MCF 10A (cell line): ENCODE results near the gene HLA-DQB1. TPM values are rescaled to one million over a fixed set of nuclear protein-coding genes. Genes with fewer than 3 reads are reported as not detected.

Experiments
- BruUV-seq: library from RNA; stranded (reverse); fragments of 400-500 nt; replicated peaks from 2 replicates; lab custom pipeline; 2021; lab: Mats Ljungman, UMichigan
- CTCF ChIA-PET: fragments of 300-600 bp; sonication (Branson Sonifier 250); formaldehyde crosslinking; extraction: SDS; loops from one replicate; lab custom pipeline; 2021; ENCODE audit warnings: antibody characterized with exemption, inconsistent platforms; lab: Yijun Ruan, JAX
- POLR2A ChIA-PET: fragments of 300-600, 350-650 bp; sonication (Branson Sonifier 250); formaldehyde crosslinking; extraction: SDS; loops from one replicate; lab custom pipeline; 2020; ENCODE audit warnings: antibody characterized with exemption, inconsistent platforms; lab: Yijun Ruan, JAX
- DNase-seq: peaks from one replicate; pipeline ENCODE4 v3.0.0-alpha.2; 2018; ENCODE audit not compliant: unreplicated experiment
- H3K27ac Mint-ChIP-seq: one replicate; pipeline ENCODE4 v1.8.0; 2022; ENCODE audit warnings: mild to moderate bottlenecking, low read depth, mixed read lengths; ENCODE audit not compliant: unreplicated experiment
- H3K27me3 Mint-ChIP-seq: one replicate; pipeline ENCODE4 v1.8.0; 2022; ENCODE audit warnings: mixed read lengths; ENCODE audit not compliant: insufficient read depth, unreplicated experiment
- H3K36me3 Mint-ChIP-seq: one replicate; pipeline ENCODE4 v1.8.0; 2022; ENCODE audit warnings: mild to moderate bottlenecking, moderate library complexity, mixed read lengths; ENCODE audit not compliant: insufficient read depth, unreplicated experiment
- H3K4me1 Mint-ChIP-seq: one replicate; pipeline ENCODE4 v1.8.0; 2022; ENCODE audit warnings: mixed read lengths; ENCODE audit not compliant: insufficient read depth, unreplicated experiment
- H3K4me3 Mint-ChIP-seq: one replicate; pipeline ENCODE4 v1.8.0; 2022; ENCODE audit warnings: mild to moderate bottlenecking, moderate library complexity, mixed read lengths; ENCODE audit not compliant: unreplicated experiment
- H3K9me3 Mint-ChIP-seq: one replicate; pipeline ENCODE4 v1.8.0; 2022; ENCODE audit warnings: mixed read lengths; ENCODE audit not compliant: unreplicated experiment
- intact Hi-C: fragments of 100-400 bp; cut with micrococcal nuclease; formaldehyde crosslinking; loops from 2 replicates; pipeline ENCODE4 v1.14.1; 2022
- total RNA-seq: library from RNA; stranded (reverse); gene quantifications from 2 replicates; pipeline ENCODE4 v1.2.3, GENCODE V29; 2022
- TF ChIP-seq, protein P1 (sequence below): fragments of 200-600 bp; IDR thresholded peaks from one replicate; pipeline ENCODE4 v1.8.0; 2022; ENCODE audit warnings: antibody characterized with exemption, mild to moderate bottlenecking; ENCODE audit not compliant: unreplicated experiment

The HLA-DQB1 gene
- total RNA-seq, 1 experiment from 2014 or later = not detected

- Mint-ChIP-seq H3K36me3 (no peaks in the 10 kb centered on the region), H3K4me1 (peaks cover 7% of the 10 kb centered on the region), H3K9me3 (no peaks in the 10 kb centered on the region), H3K27ac (no peak overlapping the region), H3K27me3 (peaks cover 12% of the 10 kb centered on the region), H3K4me3 (no peak overlapping the region)
- BruUV-seq = no TSS peak
- TF ChIP-seq, protein P1, sequence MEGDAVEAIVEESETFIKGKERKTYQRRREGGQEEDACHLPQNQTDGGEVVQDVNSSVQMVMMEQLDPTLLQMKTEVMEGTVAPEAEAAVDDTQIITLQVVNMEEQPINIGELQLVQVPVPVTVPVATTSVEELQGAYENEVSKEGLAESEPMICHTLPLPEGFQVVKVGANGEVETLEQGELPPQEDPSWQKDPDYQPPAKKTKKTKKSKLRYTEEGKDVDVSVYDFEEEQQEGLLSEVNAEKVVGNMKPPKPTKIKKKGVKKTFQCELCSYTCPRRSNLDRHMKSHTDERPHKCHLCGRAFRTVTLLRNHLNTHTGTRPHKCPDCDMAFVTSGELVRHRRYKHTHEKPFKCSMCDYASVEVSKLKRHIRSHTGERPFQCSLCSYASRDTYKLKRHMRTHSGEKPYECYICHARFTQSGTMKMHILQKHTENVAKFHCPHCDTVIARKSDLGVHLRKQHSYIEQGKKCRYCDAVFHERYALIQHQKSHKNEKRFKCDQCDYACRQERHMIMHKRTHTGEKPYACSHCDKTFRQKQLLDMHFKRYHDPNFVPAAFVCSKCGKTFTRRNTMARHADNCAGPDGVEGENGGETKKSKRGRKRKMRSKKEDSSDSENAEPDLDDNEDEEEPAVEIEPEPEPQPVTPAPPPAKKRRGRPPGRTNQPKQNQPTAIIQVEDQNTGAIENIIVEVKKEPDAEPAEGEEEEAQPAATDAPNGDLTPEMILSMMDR = no peak
- peak; percentile 37 for DNase-seq
- intact Hi-C loops = loop anchor here (1.0 to 10.0 kb wide), 3 partner anchors 62 to 190 kb away; no protein-coding TSS in a partner anchor
- CTCF ChIA-PET = no interaction called here
- POLR2A ChIA-PET = no interaction called here
These were observed 43.7 kb downstream of the HLA-DQB1 start for GRCh38 chr6:32622545-32623401.

DNA sequence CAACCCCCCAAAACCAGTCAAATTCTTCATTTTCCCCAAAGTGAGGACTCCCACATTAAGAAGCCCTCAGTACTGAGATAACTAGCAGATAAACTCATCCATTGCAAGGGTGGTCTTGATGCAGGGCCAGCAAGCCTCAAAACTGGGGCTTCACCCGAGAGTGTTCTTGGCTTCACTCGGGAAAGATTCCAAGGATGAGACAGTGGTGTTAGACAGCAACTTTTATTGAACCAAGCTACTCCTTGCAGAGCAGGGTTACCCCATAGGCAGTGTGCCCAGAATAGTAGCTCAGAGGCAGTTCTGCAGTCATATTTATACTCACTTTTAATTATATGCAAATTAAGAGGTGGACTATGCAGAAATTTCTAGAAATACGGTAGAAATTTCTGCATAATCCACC is 45.1 kb downstream of the HLA-DQB1 start:
- no peak overlapping the region for H3K4me3 Mint-ChIP-seq
- no peak overlapping the region for H3K27ac Mint-ChIP-seq
- ChIA-PET POLR2A (no interaction called here), CTCF (no interaction called here)
- peaks cover 6% of the 10 kb centered on the region for H3K36me3 Mint-ChIP-seq
- TF ChIP-seq, protein P1 = no peak
- H3K27me3 Mint-ChIP-seq = peaks cover 22% of the 10 kb centered on the region
- DNase-seq = no peak
- no TSS peak for BruUV-seq
- peaks cover 7% of the 10 kb centered on the region for H3K4me1 Mint-ChIP-seq
- no peaks in the 10 kb centered on the region for H3K9me3 Mint-ChIP-seq
- intact Hi-C loops = loop anchor here (5.0 to 10.0 kb wide), 2 partner anchors 63 to 189 kb away; no protein-coding TSS in a partner anchor

DNA sequence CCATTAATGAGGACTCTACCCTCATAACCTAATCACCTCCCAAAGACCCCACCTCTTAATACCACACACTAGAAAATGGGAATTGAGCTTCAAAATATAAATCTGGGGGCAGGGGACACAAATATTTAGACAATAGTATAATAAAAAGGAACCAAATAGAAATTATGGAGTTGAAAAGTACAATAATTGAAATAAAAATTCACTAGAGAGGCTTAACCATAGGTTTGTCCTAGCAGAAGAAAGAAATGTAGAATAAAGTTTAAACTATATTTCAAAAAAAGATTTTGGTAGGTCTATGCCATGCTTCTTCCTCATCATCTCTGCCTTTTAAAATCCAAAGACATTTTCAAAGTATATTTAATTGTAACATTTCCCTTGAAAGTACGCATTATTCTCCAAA is 48.7 kb downstream of the HLA-DQB1 start:
- H3K4me1 Mint-ChIP-seq = peaks cover 2% of the 10 kb centered on the region
- H3K9me3 Mint-ChIP-seq = no peaks in the 10 kb centered on the region
- H3K27me3 Mint-ChIP-seq = peaks cover 41% of the 10 kb centered on the region
- TF ChIP-seq, protein P1 = no peak
- no peak overlapping the region for H3K27ac Mint-ChIP-seq
- peaks cover 13% of the 10 kb centered on the region for H3K36me3 Mint-ChIP-seq
- CTCF ChIA-PET = interaction anchor here (0.6 kb wide), 1 partner anchor 197 kb away, joined by 3 read pairs; no protein-coding TSS in a partner anchor
- no TSS peak for BruUV-seq
- no peak for DNase-seq
- intact Hi-C loops = no loop called here
- no peak overlapping the region for H3K4me3 Mint-ChIP-seq
- POLR2A ChIA-PET = no interaction called here

DNA sequence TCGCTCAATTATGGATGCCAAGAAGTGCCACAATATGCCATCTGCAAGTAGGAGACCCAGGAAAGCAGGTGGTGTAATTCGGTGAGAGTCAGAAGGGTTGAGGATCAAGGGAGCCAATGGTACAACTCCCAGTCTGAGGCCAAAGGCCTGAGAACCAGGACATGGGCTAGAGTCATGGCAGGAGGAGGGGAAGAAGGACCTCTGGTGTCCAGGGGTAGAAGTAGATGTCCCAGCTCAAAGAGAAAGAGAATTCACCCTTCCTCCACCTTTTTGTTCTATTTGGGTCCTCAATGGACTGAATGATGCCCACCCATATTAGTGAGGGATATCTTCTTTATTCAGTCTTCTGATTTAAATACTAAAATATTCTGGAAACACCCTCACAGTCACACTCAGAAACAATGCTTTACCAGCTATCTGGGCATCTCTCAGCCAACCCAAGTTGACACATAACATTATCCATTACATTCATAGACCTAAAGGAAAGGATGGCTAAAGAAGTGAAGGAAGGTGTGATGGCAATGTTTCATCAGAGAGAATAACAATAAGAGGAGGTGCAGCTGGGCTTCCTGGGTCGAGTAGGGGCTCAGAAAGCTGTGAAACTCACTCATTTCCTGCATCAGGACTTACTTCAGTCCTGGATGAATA is 50.4 kb downstream of the HLA-DQB1 start:
- intact Hi-C loops = no loop called here
- no TSS peak for BruUV-seq
- Mint-ChIP-seq H3K27ac (no peak overlapping the region), H3K36me3 (peaks cover 13% of the 10 kb centered on the region), H3K4me1 (no peaks in the 10 kb centered on the region), H3K27me3 (peaks cover 52% of the 10 kb centered on the region), H3K9me3 (no peaks in the 10 kb centered on the region), H3K4me3 (no peak overlapping the region)
- CTCF ChIA-PET = no interaction called here
- TF ChIP-seq, protein P1 = no peak
- POLR2A ChIA-PET = no interaction called here
- no peak for DNase-seq
